ENCODE data around the gene AVL9.
A peak's percentile ranks its signal among the peaks of the same experiment; 100 is the strongest.

The AVL9 gene

GRCh38 chr7:32533276-32534029, 38.2 kb downstream of the AVL9 start:
- no peak for DNase-seq (ENCODE audit: low read depth)

- DNase-seq (ENCODE audit: low read depth): no peak
These were observed 39.9 kb downstream of the AVL9 start for GRCh38 chr7:32535162-32535702.

- DNase-seq (ENCODE audit: low read depth): no peak
These were observed 40.7 kb downstream of the AVL9 start for GRCh38 chr7:32536016-32536415.

GRCh38 chr7:32536585-32536984, 41.3 kb downstream of the AVL9 start:
- peak; percentile 9 for DNase-seq (ENCODE audit: low read depth)

- DNase-seq (ENCODE audit: low read depth): no peak
These were observed 42.5 kb downstream of the AVL9 start for GRCh38 chr7:32537760-32538159.

- DNase-seq (ENCODE audit: low read depth): no peak
These were observed 44.1 kb downstream of the AVL9 start for GRCh38 chr7:32539366-32539765.

- DNase-seq (ENCODE audit: low read depth): no peak
These were observed 44.7 kb downstream of the AVL9 start for GRCh38 chr7:32539919-32540531.

GRCh38 chr7:32542595-32542994, 47.3 kb downstream of the AVL9 start:
- no peak for DNase-seq (ENCODE audit: low read depth)

- no peak for DNase-seq (ENCODE audit: low read depth)
These were observed 64.2 kb downstream of the AVL9 start for GRCh38 chr7:32559480-32559879.

- DNase-seq (ENCODE audit: low read depth): no peak
These were observed 64.8 kb downstream of the AVL9 start for GRCh38 chr7:32560075-32560474.

- DNase-seq (ENCODE audit: low read depth): no peak
These were observed 66.3 kb downstream of the AVL9 start for GRCh38 chr7:32561613-32562012.

- no peak for DNase-seq (ENCODE audit: low read depth)
These were observed 69.3 kb downstream of the AVL9 start for GRCh38 chr7:32564542-32564941.

GRCh38 chr7:32569388-32570289, 74.3 kb downstream of the AVL9 start:
- DNase-seq (ENCODE audit: low read depth): no peak

GRCh38 chr7:32573110-32573687, 77.9 kb downstream of the AVL9 start:
- no peak for DNase-seq (ENCODE audit: low read depth)

GRCh38 chr7:32574626-32575025, 79.3 kb downstream of the AVL9 start:
- no peak for DNase-seq (ENCODE audit: low read depth)

- no peak for DNase-seq (ENCODE audit: low read depth)
These were observed 82.1 kb downstream of the AVL9 start for GRCh38 chr7:32577421-32577820.

- DNase-seq (ENCODE audit: low read depth): no peak
These were observed 84.5 kb downstream of the AVL9 start for GRCh38 chr7:32579776-32580175.

GRCh38 chr7:32580646-32581045, 85.4 kb downstream of the AVL9 start:
- DNase-seq (ENCODE audit: low read depth): no peak

GRCh38 chr7:32582036-32582435, 86.7 kb downstream of the AVL9 start:
- no peak for DNase-seq (ENCODE audit: low read depth)

- no peak for DNase-seq (ENCODE audit: low read depth)
These were observed 88.5 kb downstream of the AVL9 start for GRCh38 chr7:32583791-32584190.

GRCh38 chr7:32586291-32587221, 91.3 kb downstream of the AVL9 start:
- DNase-seq (ENCODE audit: low read depth): peak; percentile 38
